ENCODE results near the gene FKBP2.

FKBP2 gene

GRCh38 chr11:64252003-64252872 lies 11.3 kb downstream of the FKBP2 start:
- FAIRE-seq (no peak), DNase-seq (ENCODE audit: insufficient read length, low spot score) (no peak)
- peak; percentile 24; the same call in 1 of the 2 replicates for TF ChIP-seq SPI1 (IDR thresholded peaks at IDR 0.05; ENCODE audit: low read depth, low read length)
- no peak for TF ChIP-seq PAX5 (IDR thresholded peaks at IDR 0.05; ENCODE audit: insufficient read depth, low read length, severe bottlenecking)

- TF ChIP-seq POLR2A (IDR thresholded peaks at IDR 0.05; ENCODE audit: low read depth, low read length) (no peak), POLR2AphosphoS5 (IDR thresholded peaks at IDR 0.05; ENCODE audit: low read depth, low read length) (no peak), SPI1 (IDR thresholded peaks at IDR 0.05; ENCODE audit: low read depth, low read length) (no peak), POU2F2 (IDR thresholded peaks at IDR 0.05; ENCODE audit: low read depth, low read length) (no peak), TAF1 (IDR thresholded peaks at IDR 0.05; ENCODE audit: low read depth, low read length) (no peak), PAX5 (IDR thresholded peaks at IDR 0.05; ENCODE audit: insufficient read depth, low read length, severe bottlenecking) (no peak)
- FAIRE-seq (no peak), DNase-seq (ENCODE audit: insufficient read length, low spot score) (no peak)
Measured at GRCh38 chr11:64253043-64253442, 12.1 kb downstream of the FKBP2 start.

- FAIRE-seq, result no peak
- no peak for DNase-seq (ENCODE audit: insufficient read length, low spot score)
- no peak for TF ChIP-seq POLR2A (IDR thresholded peaks at IDR 0.05; ENCODE audit: low read depth, low read length)
Measured at GRCh38 chr11:64253481-64253880, 12.6 kb downstream of the FKBP2 start.

- no peak for FAIRE-seq
- TF ChIP-seq POLR2A (IDR thresholded peaks at IDR 0.05; ENCODE audit: low read depth, low read length) (no peak), TAF1 (IDR thresholded peaks at IDR 0.05; ENCODE audit: low read depth, low read length) (no peak), PAX5 (IDR thresholded peaks at IDR 0.05; ENCODE audit: insufficient read depth, low read length, severe bottlenecking) (no peak), SPI1 (IDR thresholded peaks at IDR 0.05; ENCODE audit: low read depth, low read length) (no peak), POLR2AphosphoS5 (IDR thresholded peaks at IDR 0.05; ENCODE audit: low read depth, low read length) (no peak), POU2F2 (IDR thresholded peaks at IDR 0.05; ENCODE audit: low read depth, low read length) (no peak)
- no peak for DNase-seq (ENCODE audit: insufficient read length, low spot score)
Measured at GRCh38 chr11:64254326-64254725, 13.4 kb downstream of the FKBP2 start.

GRCh38 chr11:64255135-64256128 lies 14.5 kb downstream of the FKBP2 start:
- no peak for TF ChIP-seq POLR2A (IDR thresholded peaks at IDR 0.05; ENCODE audit: low read depth, low read length)
- no peak for TF ChIP-seq PAX5 (IDR thresholded peaks at IDR 0.05; ENCODE audit: insufficient read depth, low read length, severe bottlenecking)
- TF ChIP-seq POLR2AphosphoS5 (IDR thresholded peaks at IDR 0.05; ENCODE audit: low read depth, low read length), result no peak
- TF ChIP-seq SPI1 (IDR thresholded peaks at IDR 0.05; ENCODE audit: low read depth, low read length), result no peak
- TF ChIP-seq POU2F2 (IDR thresholded peaks at IDR 0.05; ENCODE audit: low read depth, low read length), result no peak
- no peak for TF ChIP-seq TAF1 (IDR thresholded peaks at IDR 0.05; ENCODE audit: low read depth, low read length)
- DNase-seq (ENCODE audit: insufficient read length, low spot score) (no peak), FAIRE-seq (no peak)

- DNase-seq (ENCODE audit: insufficient read length, low spot score) (no peak), FAIRE-seq (no peak)
- no peak for TF ChIP-seq SPI1 (IDR thresholded peaks at IDR 0.05; ENCODE audit: low read depth, low read length)
- no peak for TF ChIP-seq POU2F2 (IDR thresholded peaks at IDR 0.05; ENCODE audit: low read depth, low read length)
- TF ChIP-seq POLR2AphosphoS5 (IDR thresholded peaks at IDR 0.05; ENCODE audit: low read depth, low read length), result no peak
- no peak for TF ChIP-seq TAF1 (IDR thresholded peaks at IDR 0.05; ENCODE audit: low read depth, low read length)
- TF ChIP-seq PAX5 (IDR thresholded peaks at IDR 0.05; ENCODE audit: insufficient read depth, low read length, severe bottlenecking), result no peak
- TF ChIP-seq POLR2A (IDR thresholded peaks at IDR 0.05; ENCODE audit: low read depth, low read length), result no peak
Measured at GRCh38 chr11:64256300-64256699, 15.4 kb downstream of the FKBP2 start.

- no peak for FAIRE-seq
- DNase-seq (ENCODE audit: insufficient read length, low spot score), result no peak
- no peak for TF ChIP-seq POU2F2 (IDR thresholded peaks at IDR 0.05; ENCODE audit: low read depth, low read length)
- no peak for TF ChIP-seq POLR2AphosphoS5 (IDR thresholded peaks at IDR 0.05; ENCODE audit: low read depth, low read length)
- no peak for TF ChIP-seq SPI1 (IDR thresholded peaks at IDR 0.05; ENCODE audit: low read depth, low read length)
- TF ChIP-seq TAF1 (IDR thresholded peaks at IDR 0.05; ENCODE audit: low read depth, low read length), result no peak
- TF ChIP-seq POLR2A (IDR thresholded peaks at IDR 0.05; ENCODE audit: low read depth, low read length), result no peak
- no peak for TF ChIP-seq PAX5 (IDR thresholded peaks at IDR 0.05; ENCODE audit: insufficient read depth, low read length, severe bottlenecking)
Measured at GRCh38 chr11:64258356-64258755, 17.5 kb downstream of the FKBP2 start.

- DNase-seq (ENCODE audit: insufficient read length, low spot score), result no peak
- no peak for FAIRE-seq
- no peak for TF ChIP-seq TAF1 (IDR thresholded peaks at IDR 0.05; ENCODE audit: low read depth, low read length)
- TF ChIP-seq PAX5 (IDR thresholded peaks at IDR 0.05; ENCODE audit: insufficient read depth, low read length, severe bottlenecking), result no peak
- TF ChIP-seq POLR2AphosphoS5 (IDR thresholded peaks at IDR 0.05; ENCODE audit: low read depth, low read length), result no peak
- no peak for TF ChIP-seq POLR2A (IDR thresholded peaks at IDR 0.05; ENCODE audit: low read depth, low read length)
Measured at GRCh38 chr11:64258946-64259532, 18.1 kb downstream of the FKBP2 start.

GRCh38 chr11:64259533-64260067 lies 18.7 kb downstream of the FKBP2 start:
- DNase-seq (ENCODE audit: insufficient read length, low spot score) (no peak), FAIRE-seq (no peak)
- TF ChIP-seq POLR2A (IDR thresholded peaks at IDR 0.05; ENCODE audit: low read depth, low read length) (no peak), PAX5 (IDR thresholded peaks at IDR 0.05; ENCODE audit: insufficient read depth, low read length, severe bottlenecking) (no peak), POLR2AphosphoS5 (IDR thresholded peaks at IDR 0.05; ENCODE audit: low read depth, low read length) (no peak), SPI1 (IDR thresholded peaks at IDR 0.05; ENCODE audit: low read depth, low read length) (no peak), POU2F2 (IDR thresholded peaks at IDR 0.05; ENCODE audit: low read depth, low read length) (no peak), TAF1 (IDR thresholded peaks at IDR 0.05; ENCODE audit: low read depth, low read length) (no peak)
